ENCODE results near the gene PROCA1. TPM values are rescaled to one million over a fixed set of nuclear protein-coding genes. Genes with fewer than 3 reads are reported as not detected.

The PROCA1 gene
- total and polyA plus RNA-seq, 2 of the 13 experiments (the other 11 are each of a cell fraction or from before 2014, with no cell fraction given) = 0.73 to 1.5 TPM

DNA sequence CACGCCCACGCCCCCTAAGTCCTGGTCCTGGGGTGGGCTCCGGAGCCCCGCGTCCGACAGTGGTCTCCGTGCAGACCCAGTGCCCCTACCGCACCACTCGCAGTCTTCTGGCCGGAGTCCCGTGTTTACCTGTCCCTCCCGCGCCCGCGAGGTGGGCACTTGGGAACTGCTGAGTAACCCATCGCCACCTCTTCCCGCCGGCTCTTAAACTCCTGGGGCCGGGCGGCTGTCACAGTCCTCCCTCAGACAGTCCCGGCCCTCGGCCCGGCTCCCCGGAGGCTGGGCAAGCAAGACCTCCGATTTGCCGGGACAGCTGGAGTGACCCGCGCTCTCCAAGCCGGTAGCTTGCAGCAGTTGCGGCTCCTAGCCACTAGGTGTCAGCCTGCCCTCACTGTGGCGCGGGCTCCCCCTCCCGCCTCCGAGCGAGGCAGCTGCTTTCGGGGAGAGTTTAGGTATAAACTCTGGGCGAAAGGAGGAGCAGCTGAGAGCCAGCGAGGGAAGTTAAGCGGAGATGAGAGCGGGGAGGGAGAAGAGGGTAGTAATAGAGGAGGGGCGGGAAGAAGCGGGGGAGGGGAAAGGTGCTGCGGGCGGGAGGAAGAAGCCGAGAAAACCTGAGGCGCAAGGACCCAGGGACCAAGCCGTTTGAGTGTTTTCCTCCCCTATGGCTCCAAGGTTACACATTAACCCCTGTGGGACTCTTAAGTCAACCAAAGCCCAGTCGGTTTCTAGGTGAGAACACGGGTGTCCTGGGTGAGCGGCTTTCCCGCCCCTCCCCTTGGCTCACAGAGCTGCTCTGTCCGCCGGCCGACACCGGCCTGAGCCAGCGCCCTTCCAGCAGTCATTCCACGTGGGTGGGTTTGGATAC, 15.2 kb upstream of the PROCA1 start (continued):
- TF ChIP-seq THAP7 (CRISPR knock-in tag; IDR thresholded peaks at IDR 0.05) (no peak), HNRNPL (IDR thresholded peaks at IDR 0.05; ENCODE audit: low read depth, low read length) (no peak), NR2F6 (IDR thresholded peaks at IDR 0.05) (no peak), NR2F6 (CRISPR knock-in tag; IDR thresholded peaks at IDR 0.05) (peak; percentile 12; the same call in 1 of the 2 replicates), GABPA (IDR thresholded peaks at IDR 0.05; ENCODE audit: low read depth, low read length) (0 out of 2 replicates have a peak, but pooled peaks have one; percentile 0), GABPA (CRISPR knock-in tag; IDR thresholded peaks at IDR 0.05; ENCODE audit: low read depth) (peak; percentile 50), ZNF235 (CRISPR knock-in tag; IDR thresholded peaks at IDR 0.05; ENCODE audit: borderline replicate concordance) (peak; percentile 75; the same call in 1 of the 2 replicates), RFX3 (CRISPR knock-in tag; IDR thresholded peaks at IDR 0.05) (no peak), STAG1 (CRISPR knock-in tag; IDR thresholded peaks at IDR 0.05) (peak; percentile 95), TRAFD1 (CRISPR knock-in tag; IDR thresholded peaks at IDR 0.05; ENCODE audit: borderline replicate concordance) (0 out of 2 replicates have a peak, but pooled peaks have one; percentile 47), ZNF180 (CRISPR knock-in tag; IDR thresholded peaks at IDR 0.05; ENCODE audit: borderline replicate concordance, low read depth) (no peak), CCDC6 (CRISPR knock-in tag; IDR thresholded peaks at IDR 0.05) (peak; percentile 75; the same call in 1 of the 2 replicates), POLR2G (IDR thresholded peaks at IDR 0.05; ENCODE audit: low read depth, low read length) (peak; percentile 78), ZBTB37 (CRISPR knock-in tag; IDR thresholded peaks at IDR 0.05) (no peak), ZNF607 (CRISPR knock-in tag; IDR thresholded peaks at IDR 0.05; ENCODE audit: borderline replicate concordance) (peak; percentile 16; the same call in 1 of the 2 replicates), YY1 (IDR thresholded peaks at IDR 0.05; ENCODE audit: insufficient read depth, insufficient replicate concordance, low read depth, low read length) (peak; percentile 63), ZFAT (CRISPR knock-in tag; conservative IDR thresholded peaks at IDR 0.05) (no peak), ZSCAN29 (CRISPR knock-in tag; conservative IDR thresholded peaks at IDR 0.05) (peak; percentile 91; the same call in 1 of the 2 replicates), HNRNPUL1 (IDR thresholded peaks at IDR 0.05; ENCODE audit: low read depth, low read length) (no peak), KDM2A (CRISPR knock-in tag; IDR thresholded peaks at IDR 0.05; ENCODE audit: borderline replicate concordance, low read depth) (peak; percentile 86)
- TF ChIP-seq, protein P1, sequence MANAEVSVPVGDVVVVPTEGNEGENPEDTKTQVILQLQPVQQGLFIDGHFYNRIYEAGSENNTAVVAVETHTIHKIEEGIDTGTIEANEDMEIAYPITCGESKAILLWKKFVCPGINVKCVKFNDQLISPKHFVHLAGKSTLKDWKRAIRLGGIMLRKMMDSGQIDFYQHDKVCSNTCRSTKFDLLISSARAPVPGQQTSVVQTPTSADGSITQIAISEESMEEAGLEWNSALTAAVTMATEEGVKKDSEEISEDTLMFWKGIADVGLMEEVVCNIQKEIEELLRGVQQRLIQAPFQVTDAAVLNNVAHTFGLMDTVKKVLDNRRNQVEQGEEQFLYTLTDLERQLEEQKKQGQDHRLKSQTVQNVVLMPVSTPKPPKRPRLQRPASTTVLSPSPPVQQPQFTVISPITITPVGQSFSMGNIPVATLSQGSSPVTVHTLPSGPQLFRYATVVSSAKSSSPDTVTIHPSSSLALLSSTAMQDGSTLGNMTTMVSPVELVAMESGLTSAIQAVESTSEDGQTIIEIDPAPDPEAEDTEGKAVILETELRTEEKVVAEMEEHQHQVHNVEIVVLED (CRISPR knock-in tag; IDR thresholded peaks at IDR 0.05; ENCODE audit: borderline replicate concordance) = peak; percentile 59; the same call in 1 of the 2 replicates
- TF ChIP-seq, protein P2, sequence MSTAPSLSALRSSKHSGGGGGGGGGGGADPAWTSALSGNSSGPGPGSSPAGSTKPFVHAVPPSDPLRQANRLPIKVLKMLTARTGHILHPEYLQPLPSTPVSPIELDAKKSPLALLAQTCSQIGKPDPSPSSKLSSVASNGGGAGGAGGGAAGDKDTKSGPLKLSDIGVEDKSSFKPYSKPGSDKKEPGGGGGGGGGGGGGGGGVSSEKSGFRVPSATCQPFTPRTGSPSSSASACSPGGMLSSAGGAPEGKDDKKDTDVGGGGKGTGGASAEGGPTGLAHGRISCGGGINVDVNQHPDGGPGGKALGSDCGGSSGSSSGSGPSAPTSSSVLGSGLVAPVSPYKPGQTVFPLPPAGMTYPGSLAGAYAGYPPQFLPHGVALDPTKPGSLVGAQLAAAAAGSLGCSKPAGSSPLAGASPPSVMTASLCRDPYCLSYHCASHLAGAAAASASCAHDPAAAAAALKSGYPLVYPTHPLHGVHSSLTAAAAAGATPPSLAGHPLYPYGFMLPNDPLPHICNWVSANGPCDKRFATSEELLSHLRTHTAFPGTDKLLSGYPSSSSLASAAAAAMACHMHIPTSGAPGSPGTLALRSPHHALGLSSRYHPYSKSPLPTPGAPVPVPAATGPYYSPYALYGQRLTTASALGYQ (CRISPR knock-in tag; IDR thresholded peaks at IDR 0.05) = peak; percentile 63; the same call in 1 of the 2 replicates

Data from HepG2 (cell line).